ENCODE results near the gene CENPX. TPM values are rescaled to one million over a fixed set of nuclear protein-coding genes. Genes with fewer than 3 reads are reported as not detected.
A peak's percentile ranks its signal among the peaks of the same experiment; 100 is the strongest.

The CENPX gene
- total and polyA plus RNA-seq, 2 of the 13 experiments (the other 11 are each of a cell fraction or from before 2014, with no cell fraction given): 92.7 to 170 TPM

DNA sequence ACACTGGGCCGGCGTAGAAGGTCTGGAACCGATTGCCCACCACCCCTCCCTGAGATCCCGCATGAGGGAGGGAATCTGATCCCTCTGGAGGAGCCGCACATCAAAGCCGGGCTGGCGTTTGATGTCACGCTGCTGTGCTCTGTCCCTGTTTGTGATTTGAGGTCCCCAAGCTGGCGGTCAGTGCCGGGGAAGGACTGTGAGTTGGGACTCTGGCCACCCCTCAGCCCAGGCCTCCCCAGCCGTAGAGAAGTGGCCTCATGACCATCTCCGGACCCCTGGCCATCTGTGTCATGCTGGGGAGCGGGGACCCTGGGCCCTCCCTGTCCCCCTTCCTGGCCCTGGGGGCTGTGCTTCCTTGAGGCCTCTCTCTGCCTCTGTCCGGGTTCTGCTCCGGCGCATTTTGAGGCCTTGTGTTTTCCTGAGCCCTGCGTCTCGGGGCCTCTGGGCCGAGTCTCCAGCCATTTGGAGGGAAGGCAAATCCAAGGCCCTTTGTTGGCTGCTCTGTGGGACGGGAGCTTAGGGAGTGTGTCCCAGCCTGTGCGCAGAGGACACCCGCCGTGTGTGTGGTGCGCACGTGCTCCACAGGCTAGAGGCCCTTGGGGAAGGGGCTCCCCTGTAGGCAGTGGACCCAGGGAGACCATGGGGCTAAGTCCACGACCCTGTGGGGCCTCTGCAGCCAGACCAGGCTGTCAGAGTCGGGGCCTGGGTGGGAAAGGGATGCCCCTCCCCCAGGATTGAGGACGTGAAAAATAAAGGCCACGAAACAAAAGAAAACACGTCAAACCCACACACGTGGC, 30.2 kb downstream of the CENPX start (continued):
- peak; percentile 89 for TF ChIP-seq ZNF354B (CRISPR knock-in tag; IDR thresholded peaks at IDR 0.05)
- TF ChIP-seq, protein P1, sequence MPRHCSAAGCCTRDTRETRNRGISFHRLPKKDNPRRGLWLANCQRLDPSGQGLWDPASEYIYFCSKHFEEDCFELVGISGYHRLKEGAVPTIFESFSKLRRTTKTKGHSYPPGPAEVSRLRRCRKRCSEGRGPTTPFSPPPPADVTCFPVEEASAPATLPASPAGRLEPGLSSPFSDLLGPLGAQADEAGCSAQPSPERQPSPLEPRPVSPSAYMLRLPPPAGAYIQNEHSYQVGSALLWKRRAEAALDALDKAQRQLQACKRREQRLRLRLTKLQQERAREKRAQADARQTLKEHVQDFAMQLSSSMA (CRISPR knock-in tag; IDR thresholded peaks at IDR 0.05): peak; percentile 95
- TF ChIP-seq, protein P2, sequence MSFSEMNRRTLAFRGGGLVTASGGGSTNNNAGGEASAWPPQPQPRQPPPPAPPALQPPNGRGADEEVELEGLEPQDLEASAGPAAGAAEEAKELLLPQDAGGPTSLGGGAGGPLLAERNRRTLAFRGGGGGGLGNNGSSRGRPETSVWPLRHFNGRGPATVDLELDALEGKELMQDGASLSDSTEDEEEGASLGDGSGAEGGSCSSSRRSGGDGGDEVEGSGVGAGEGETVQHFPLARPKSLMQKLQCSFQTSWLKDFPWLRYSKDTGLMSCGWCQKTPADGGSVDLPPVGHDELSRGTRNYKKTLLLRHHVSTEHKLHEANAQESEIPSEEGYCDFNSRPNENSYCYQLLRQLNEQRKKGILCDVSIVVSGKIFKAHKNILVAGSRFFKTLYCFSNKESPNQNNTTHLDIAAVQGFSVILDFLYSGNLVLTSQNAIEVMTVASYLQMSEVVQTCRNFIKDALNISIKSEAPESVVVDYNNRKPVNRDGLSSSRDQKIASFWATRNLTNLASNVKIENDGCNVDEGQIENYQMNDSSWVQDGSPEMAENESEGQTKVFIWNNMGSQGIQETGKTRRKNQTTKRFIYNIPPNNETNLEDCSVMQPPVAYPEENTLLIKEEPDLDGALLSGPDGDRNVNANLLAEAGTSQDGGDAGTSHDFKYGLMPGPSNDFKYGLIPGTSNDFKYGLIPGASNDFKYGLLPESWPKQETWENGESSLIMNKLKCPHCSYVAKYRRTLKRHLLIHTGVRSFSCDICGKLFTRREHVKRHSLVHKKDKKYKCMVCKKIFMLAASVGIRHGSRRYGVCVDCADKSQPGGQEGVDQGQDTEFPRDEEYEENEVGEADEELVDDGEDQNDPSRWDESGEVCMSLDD (CRISPR knock-in tag; IDR thresholded peaks at IDR 0.05; ENCODE audit: borderline replicate concordance): peak; percentile 96
- TF ChIP-seq SMC3 (IDR thresholded peaks at IDR 0.05; ENCODE audit: low read length): no peak; the same call in 1 of the 2 replicates
- TF ChIP-seq ZNF367 (CRISPR knock-in tag; IDR thresholded peaks at IDR 0.05; ENCODE audit: borderline replicate concordance): no peak
- peak; percentile 96 for TF ChIP-seq ZNF660 (CRISPR knock-in tag; IDR thresholded peaks at IDR 0.05; ENCODE audit: borderline replicate concordance, low read depth)
- TF ChIP-seq, protein P3, sequence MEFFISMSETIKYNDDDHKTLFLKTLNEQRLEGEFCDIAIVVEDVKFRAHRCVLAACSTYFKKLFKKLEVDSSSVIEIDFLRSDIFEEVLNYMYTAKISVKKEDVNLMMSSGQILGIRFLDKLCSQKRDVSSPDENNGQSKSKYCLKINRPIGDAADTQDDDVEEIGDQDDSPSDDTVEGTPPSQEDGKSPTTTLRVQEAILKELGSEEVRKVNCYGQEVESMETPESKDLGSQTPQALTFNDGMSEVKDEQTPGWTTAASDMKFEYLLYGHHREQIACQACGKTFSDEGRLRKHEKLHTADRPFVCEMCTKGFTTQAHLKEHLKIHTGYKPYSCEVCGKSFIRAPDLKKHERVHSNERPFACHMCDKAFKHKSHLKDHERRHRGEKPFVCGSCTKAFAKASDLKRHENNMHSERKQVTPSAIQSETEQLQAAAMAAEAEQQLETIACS (CRISPR knock-in tag; IDR thresholded peaks at IDR 0.05): peak; percentile 65
- TF ChIP-seq SRSF4 (IDR thresholded peaks at IDR 0.05; ENCODE audit: low read depth, low read length, poor library complexity, severe bottlenecking): peak; percentile 53
- TF ChIP-seq ZNF572 (CRISPR knock-in tag; IDR thresholded peaks at IDR 0.05): peak; percentile 98
- peak; percentile 80 for TF ChIP-seq THAP11 (CRISPR knock-in tag; IDR thresholded peaks at IDR 0.05)
- TF ChIP-seq PBX3 (CRISPR knock-in tag; IDR thresholded peaks at IDR 0.05; ENCODE audit: borderline replicate concordance): no peak
- TF ChIP-seq NR3C1 (CRISPR knock-in tag; IDR thresholded peaks at IDR 0.05): no peak
- 0 out of 2 replicates have a peak, but pooled peaks have one; percentile 86 for TF ChIP-seq ZBTB38 (CRISPR knock-in tag; IDR thresholded peaks at IDR 0.05)
- no peak; the same call in none of the 2 replicates for TF ChIP-seq ISX (CRISPR knock-in tag; conservative IDR thresholded peaks at IDR 0.05)
- TF ChIP-seq, protein P4, sequence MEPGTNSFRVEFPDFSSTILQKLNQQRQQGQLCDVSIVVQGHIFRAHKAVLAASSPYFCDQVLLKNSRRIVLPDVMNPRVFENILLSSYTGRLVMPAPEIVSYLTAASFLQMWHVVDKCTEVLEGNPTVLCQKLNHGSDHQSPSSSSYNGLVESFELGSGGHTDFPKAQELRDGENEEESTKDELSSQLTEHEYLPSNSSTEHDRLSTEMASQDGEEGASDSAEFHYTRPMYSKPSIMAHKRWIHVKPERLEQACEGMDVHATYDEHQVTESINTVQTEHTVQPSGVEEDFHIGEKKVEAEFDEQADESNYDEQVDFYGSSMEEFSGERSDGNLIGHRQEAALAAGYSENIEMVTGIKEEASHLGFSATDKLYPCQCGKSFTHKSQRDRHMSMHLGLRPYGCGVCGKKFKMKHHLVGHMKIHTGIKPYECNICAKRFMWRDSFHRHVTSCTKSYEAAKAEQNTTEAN (CRISPR knock-in tag; conservative IDR thresholded peaks at IDR 0.05): peak; percentile 85
- TF ChIP-seq TFAP4 (IDR thresholded peaks at IDR 0.05; ENCODE audit: borderline replicate concordance, low read depth): peak; percentile 76
- peak; percentile 73 for TF ChIP-seq POLR2G (IDR thresholded peaks at IDR 0.05; ENCODE audit: low read depth, low read length)
- 0 out of 2 replicates have a peak, but pooled peaks have one; percentile 81 for TF ChIP-seq CBX5 (CRISPR knock-in tag; IDR thresholded peaks at IDR 0.05; ENCODE audit: borderline replicate concordance)
- peak; percentile 99 for TF ChIP-seq ZNF251 (CRISPR knock-in tag; IDR thresholded peaks at IDR 0.05)
- TF ChIP-seq ZNF598 (CRISPR knock-in tag; IDR thresholded peaks at IDR 0.05; ENCODE audit: borderline replicate concordance): peak; percentile 95

Measured in HepG2 (cell line).